GM12891 (cell line): Measurements from ENCODE around the gene DGCR6.
"Not testable (repeated sequence)": the region's sequence is repeated elsewhere in the genome, so short reads cannot be mapped to it uniquely, and the experiment has no call there.

Source experiments
- DNase-seq: peaks from one replicate; pipeline ENCODE4 v3.0.0; 2011; ENCODE audit warnings: low spot score; ENCODE audit not compliant: insufficient read length
- FAIRE-seq: peaks from 2 replicates; lab custom pipeline; 2011; peaks lifted over from hg19 to GRCh38; lab: Jason Lieb, UNC
- PAX5 ChIP-seq: IDR thresholded peaks from 2 replicates; pipeline ENCODE4 v1.6.1; 2011; ENCODE audit warnings: low read length, moderate library complexity, mild to moderate bottlenecking; ENCODE audit not compliant: insufficient read depth, severe bottlenecking
- POLR2A ChIP-seq: IDR thresholded peaks from 2 replicates; pipeline ENCODE4 v1.6.1; 2011; ENCODE audit warnings: low read depth, low read length, control low read depth
- POLR2AphosphoS5 ChIP-seq: IDR thresholded peaks from 2 replicates; pipeline ENCODE4 v1.6.1; 2011; ENCODE audit warnings: low read depth, low read length, control low read depth
- POU2F2 ChIP-seq: IDR thresholded peaks from 2 replicates; pipeline ENCODE4 v1.6.1; 2011; ENCODE audit warnings: low read depth, mild to moderate bottlenecking, control low read depth, low read length, moderate library complexity
- SPI1 ChIP-seq: IDR thresholded peaks from 2 replicates; pipeline ENCODE4 v1.6.1; 2011; ENCODE audit warnings: low read depth, low read length, control low read depth
- TAF1 ChIP-seq: IDR thresholded peaks from 2 replicates; pipeline ENCODE4 v1.6.1; 2011; ENCODE audit warnings: low read depth, low read length, control low read depth

DGCR6 gene

DNA sequence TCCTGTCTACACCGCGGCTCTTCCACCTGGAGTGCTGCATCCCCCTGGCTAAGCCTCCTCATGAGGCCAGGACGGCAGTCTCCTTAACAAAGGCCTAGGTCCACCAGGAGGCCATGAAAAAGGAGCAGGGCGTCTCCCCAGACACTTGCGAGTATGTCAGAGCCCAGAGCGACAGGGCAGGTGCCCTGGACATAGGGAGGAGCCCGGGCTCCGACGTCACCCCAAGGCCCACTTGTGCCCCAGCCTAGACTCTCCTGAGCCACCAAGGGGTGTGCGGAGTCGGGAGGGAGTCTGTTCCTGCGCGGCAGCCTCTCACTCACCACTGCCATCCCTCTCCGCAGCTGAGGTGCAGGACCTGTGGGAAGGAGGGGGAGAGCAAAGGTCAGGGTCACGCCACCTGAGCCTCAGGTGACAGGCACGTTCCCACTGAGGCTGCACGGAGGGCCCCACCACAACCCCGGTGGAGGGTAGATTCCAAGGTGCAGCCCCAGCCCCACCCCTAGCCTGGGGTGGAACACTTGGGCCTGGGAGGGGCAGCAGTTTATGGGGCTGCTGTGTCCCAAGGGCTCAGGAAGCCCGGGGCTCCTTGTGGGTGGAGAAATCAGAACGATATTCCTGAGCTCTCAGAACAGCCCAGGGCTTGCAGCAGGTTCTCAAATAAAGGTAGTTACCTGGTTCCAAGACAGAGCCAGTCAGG, 19.4 kb downstream of the DGCR6 start:
- FAIRE-seq, result no peak
- no peak for DNase-seq
- TF ChIP-seq POLR2AphosphoS5 (no peak), PAX5 (no peak), TAF1 (no peak), POLR2A (no peak), POU2F2 (no peak)

DNA sequence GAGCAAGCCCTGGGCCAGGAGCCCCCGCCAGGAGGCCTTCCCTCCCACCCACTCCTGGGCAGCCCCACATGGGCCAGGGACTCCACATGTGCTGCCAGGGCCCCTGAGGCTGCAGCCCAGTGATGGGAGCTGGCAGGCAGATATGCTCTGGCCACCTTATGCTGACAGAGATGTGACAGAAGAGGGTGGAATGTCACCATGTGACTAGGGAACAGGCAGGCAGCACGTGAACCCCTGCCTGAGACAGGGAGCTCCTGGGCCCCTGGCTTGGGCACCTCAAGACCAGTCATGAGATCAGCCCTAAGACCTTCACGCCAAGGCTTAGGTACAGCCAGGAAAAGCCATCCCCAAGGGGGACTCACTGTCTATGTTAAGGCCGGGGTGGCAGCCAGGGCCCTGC, 20.9 kb downstream of the DGCR6 start:
- no peak for FAIRE-seq
- DNase-seq, result no peak
- TF ChIP-seq POLR2A (no peak), POLR2AphosphoS5 (no peak)

DNA sequence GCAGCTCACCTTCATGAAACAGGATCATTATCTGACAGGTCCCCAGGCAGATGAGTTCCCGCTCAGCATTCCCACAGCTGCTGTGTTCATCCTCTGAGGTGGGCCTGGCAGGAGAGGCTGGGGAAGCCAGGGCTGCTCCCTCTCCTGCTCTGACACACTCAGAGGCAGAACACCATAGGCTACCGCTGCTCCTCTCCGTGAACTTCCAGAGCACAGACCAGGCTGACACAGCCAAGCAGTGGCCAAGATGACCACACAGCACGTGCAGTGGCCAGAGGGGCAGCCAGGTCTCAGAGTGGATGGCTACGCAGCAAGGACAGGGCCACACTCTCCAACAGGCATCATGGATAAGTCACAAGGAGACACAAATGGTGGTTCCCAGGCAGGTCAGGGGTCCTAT, 21.5 kb downstream of the DGCR6 start:
- DNase-seq (no peak), FAIRE-seq (no peak)
- no peak for TF ChIP-seq POLR2A
- TF ChIP-seq POLR2AphosphoS5, result no peak
- no peak for TF ChIP-seq PAX5

DNA sequence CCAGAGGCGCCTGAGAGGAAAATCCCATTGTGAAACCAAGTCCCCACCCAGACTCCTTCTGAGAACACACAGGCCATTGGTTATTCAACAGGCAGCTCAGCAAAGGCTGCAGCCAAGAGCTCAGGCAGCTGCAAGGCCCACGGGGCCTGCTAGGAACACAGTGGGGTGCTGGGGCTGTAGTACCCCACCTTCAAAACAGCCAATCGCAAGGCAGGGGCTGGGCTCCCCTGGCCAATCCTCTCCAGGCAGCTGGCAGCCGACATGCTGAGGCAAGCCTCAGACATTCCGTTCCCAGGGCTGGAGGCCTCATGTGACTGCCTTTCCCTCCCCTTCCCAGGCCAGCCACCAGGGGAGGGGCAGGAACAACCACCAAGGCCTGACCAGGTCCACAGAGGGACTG, 23.3 kb downstream of the DGCR6 start:
- no peak for DNase-seq
- no peak for TF ChIP-seq SPI1
- no peak for TF ChIP-seq POLR2AphosphoS5
- no peak for FAIRE-seq

DNA sequence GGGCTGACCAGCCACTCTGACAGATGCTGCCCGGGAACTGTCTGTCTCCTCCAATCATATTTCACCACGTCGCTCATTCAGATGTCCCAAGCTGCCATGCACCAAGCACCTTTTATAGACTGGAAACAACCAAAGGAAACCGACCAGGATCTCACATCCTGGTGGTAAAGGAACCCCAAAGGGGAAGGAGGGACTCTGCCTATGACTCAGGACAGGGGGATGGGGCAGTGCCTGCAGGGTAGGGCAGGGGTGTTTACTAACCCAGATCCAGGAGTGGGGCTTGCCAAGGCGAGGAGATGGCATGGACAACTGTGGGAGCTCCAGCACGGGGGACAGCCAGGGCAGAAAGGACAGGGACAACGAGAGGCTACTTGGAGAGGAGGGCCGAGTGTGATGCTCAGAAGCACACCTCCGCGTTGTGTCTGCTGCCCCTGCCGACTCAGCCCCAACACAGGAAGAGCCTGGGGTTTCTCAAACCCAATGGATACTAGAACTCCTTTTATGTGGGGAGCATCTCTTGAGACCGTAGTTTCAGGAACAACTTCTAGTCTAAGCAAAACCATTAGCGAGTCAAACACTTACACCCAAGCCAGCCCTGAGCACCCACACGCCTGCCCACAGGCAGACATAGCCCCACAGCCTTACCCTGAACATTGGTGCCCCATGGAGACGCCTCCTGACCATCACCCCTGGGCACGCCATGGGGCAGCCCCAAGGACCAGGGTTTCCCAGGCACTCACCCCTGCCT, 26.0 kb downstream of the DGCR6 start:
- TF ChIP-seq TAF1 (no peak), SPI1 (no peak), POLR2AphosphoS5 (no peak), POLR2A (no peak), PAX5 (no peak), POU2F2 (no peak)
- DNase-seq (no peak), FAIRE-seq (no peak)

DNA sequence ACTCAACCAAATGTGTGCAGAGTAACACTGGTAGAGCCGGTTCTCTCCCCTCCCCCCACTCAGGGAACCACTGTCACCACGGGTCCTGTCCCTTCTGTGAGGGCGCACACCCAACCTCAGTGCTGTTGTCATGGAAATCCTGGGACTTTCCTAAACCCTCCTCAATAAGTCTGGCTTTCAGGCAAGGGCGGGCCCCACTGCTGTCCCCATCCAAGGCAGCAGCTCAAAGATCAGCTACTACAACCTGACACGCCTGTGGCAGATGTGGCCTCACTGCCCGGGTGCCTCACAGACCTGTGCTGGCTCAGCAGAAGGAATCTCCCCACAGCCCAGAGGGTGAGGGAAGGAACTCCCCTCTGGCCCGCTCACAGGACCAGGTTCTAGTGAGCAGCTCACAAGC, 27.8 kb downstream of the DGCR6 start:
- TF ChIP-seq POLR2AphosphoS5 (no peak), PAX5 (no peak), POLR2A (no peak), TAF1 (no peak), POU2F2 (no peak), SPI1 (no peak)
- no peak for DNase-seq
- FAIRE-seq, result no peak

DNA sequence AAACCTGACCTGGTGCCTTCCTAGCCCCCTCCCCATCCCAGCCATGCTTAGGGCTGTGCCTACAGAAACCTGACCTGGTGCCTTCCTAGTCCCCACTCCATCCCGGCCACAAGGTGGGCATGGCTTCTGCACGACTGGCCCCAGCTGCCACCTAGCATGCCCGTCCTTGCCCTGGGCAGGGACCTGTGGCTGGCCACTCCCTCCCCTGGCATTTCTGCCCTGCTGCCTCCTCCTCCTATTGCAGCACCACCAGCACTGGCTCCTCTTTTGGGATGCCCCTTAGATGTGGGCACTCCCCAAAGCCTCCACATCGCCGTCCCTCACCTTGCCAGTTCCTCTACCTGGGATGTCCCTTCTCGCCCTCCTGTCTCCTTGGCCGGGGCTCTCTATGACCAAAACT, 28.6 kb downstream of the DGCR6 start:
- not testable (repeated sequence) for DNase-seq, FAIRE-seq

DNA sequence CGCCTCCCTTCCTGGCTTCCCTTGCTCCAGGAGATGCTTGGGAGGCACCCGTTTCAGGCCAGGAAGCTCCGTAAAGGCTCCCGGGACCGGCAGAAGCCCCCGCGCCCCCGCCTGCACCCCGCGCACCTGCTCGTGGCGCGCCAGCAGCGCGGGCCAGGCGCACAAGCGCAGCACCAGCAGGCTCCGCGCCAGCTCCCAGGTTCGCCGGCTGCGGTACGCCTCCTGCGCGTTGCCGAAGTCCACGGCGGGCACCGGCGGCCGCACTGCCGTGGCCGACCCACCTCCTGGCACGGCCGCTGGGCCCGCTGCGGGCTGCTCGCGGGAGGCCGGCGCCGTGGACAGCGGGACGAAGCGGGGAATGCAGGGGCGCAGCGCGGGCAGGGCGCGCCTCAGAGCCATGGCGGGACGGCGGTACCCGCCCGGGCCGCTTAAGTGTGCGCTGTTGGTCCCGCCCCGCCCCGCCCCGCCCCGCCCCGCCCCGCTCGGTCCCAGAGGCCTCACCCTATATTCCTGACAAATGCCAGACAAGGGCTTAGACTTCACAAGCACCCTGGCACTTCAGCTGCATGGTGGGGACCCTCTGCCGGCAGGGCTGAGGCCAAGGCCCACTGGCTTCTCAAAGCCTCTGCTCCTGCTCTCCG, 29.9 kb downstream of the DGCR6 start, which contains the start of gene PRODH:
Gene PRODH, minus strand, starts transcription at position 405 of the 641 bp plus-strand sequence. Its CDS starts 6 bp downstream, at position 399.
- TF ChIP-seq PAX5, result no peak
- no peak for TF ChIP-seq POU2F2
- TF ChIP-seq POLR2A, result no peak
- TF ChIP-seq SPI1, result no peak
- FAIRE-seq (no peak), DNase-seq (no peak)

DNA sequence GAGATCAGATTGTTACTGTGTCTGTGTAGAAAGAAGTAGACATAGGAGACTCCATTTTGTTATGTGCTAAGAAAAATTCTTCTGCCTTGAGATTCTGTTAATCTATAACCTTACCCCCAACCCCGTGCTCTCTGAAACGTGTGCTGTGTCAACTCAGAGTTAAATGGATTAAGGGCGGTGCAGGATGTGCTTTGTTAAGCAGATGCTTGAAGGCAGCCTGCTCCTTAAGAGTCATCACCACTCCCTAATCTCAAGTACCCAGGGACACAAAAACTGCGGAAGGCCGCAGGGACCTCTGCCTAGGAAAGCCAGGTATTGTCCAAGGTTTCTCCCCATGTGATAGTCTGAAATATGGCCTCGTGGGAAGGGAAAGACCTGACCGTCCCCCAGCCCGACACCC, 32.6 kb downstream of the DGCR6 start:
- not testable (repeated sequence) for FAIRE-seq, DNase-seq

DNA sequence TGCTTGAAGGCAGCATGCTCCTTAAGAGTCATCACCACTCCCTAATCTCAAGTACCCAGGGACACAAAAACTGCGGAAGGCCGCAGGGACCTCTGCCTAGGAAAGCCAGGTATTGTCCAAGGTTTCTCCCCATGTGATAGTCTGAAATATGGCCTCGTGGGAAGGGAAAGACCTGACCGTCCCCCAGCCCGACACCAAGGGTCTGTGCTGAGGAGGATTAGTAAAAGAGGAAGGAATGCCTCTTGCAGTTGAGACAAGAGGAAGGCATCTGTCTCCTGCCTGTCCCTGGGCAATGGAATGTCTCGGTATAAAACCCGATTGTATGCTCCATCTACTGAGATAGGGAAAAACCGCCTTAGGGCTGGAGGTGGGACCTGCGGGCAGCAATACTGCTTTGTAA, 41.0 kb downstream of the DGCR6 start:
- not testable (repeated sequence) for FAIRE-seq, DNase-seq

DNA sequence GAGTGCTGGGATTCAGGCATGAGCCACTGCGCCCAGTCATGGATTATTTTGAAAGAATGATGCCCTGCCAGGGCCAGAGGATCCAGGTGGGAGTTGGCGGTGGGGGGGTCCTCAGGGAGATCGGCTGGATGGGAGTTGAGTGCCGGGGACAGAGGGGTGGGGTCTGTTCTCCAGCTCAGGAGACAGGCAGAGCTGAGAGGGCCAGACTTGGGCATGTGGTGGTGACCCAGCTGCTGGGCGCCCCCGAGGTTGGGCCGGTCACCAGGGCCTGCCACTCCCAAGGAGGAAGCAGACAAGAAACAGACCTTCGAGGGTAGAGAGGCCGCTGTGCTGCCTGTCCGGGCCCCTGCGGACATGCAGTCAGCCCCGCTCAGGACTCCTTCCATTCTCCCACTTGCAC, 41.8 kb downstream of the DGCR6 start:
- FAIRE-seq, result no peak
- DNase-seq, result no peak
- no peak for TF ChIP-seq PAX5
